ENCODE measurements around the gene SRGAP1. TPM values are rescaled to one million over a fixed set of nuclear protein-coding genes. Genes with fewer than 3 reads are reported as not detected.

SRGAP1 gene
- total and polyA plus RNA-seq, 2 of the 4 experiments (the other 2 are of a cell fraction): 10.0 to 10.2 TPM

GRCh38 chr12:64090047-64090446, 245.5 kb downstream of the SRGAP1 start (continued):
- TF ChIP-seq BHLHE40 (IDR thresholded peaks at IDR 0.05; ENCODE audit: low read depth, low read length): no peak
- no peak for TF ChIP-seq ELK1 (IDR thresholded peaks at IDR 0.05; ENCODE audit: borderline replicate concordance, low read depth, low read length)
- no peak for TF ChIP-seq MAZ (IDR thresholded peaks at IDR 0.05; ENCODE audit: borderline replicate concordance, low read depth, low read length)
- no peak for TF ChIP-seq RAD21 (IDR thresholded peaks at IDR 0.05; ENCODE audit: low read length)
- no peak for TF ChIP-seq CHD1 (IDR thresholded peaks at IDR 0.05; ENCODE audit: low read depth, low read length)
- no peak for TF ChIP-seq POLR2A (IDR thresholded peaks at IDR 0.05; ENCODE audit: low read depth, low read length)
